PC-9 (cell line): ENCODE measurements around the gene PYM1. TPM values are rescaled to one million over a fixed set of nuclear protein-coding genes. Genes with fewer than 3 reads are reported as not detected.

Source experiments
- BruUV-seq: library from RNA; stranded (reverse); fragments of 400-500 nt; replicated peaks from 2 replicates; lab custom pipeline; 2021; lab: Mats Ljungman, UMichigan
- CTCF ChIA-PET: fragments of 300-600 bp; sonication (Branson Sonifier 250); formaldehyde crosslinking; loops from one replicate; lab custom pipeline; 2022; ENCODE audit warnings: antibody characterized with exemption; lab: Charles Lee
- POLR2A ChIA-PET: fragments of 300-600 bp; sonication (Branson Sonifier 250); formaldehyde crosslinking; loops from one replicate; lab custom pipeline; 2022; ENCODE audit warnings: antibody characterized with exemption; ENCODE audit not compliant: unreplicated experiment; lab: Charles Lee
- DNase-seq, 2 experiments: peaks; one replicate each; pipeline versions ENCODE4 v3.0.0 to v3.0.0-alpha.2; 2015 to 2022; ENCODE audit warnings: mixed read lengths in 1 of 2
- H2AFZ ChIP-seq: fragments of 200-600 bp; sonication (generic); 2 replicates; pipeline ENCODE4 v1.8.1; 2017; ENCODE audit warnings: antibody characterized with exemption
- H3F3A ChIP-seq: fragments of 200-600 bp; sonication (generic); 2 replicates; pipeline ENCODE4 v1.8.1; 2017; ENCODE audit warnings: antibody characterized with exemption, mild to moderate bottlenecking, low read depth; ENCODE audit not compliant: insufficient read depth
- H3K27ac ChIP-seq: fragments of 200-600 bp; sonication (generic); 2 replicates; pipeline ENCODE4 v1.6.1; 2016; ENCODE audit warnings: mixed run types
- H3K27me3 ChIP-seq: fragments of 200-600 bp; sonication (generic); 2 replicates; pipeline ENCODE4 v1.6.1; 2016; ENCODE audit warnings: low read depth, mixed run types; ENCODE audit not compliant: insufficient read depth
- H3K36me3 ChIP-seq: fragments of 200-600 bp; sonication (generic); 2 replicates; pipeline ENCODE4 v1.6.1; 2016; ENCODE audit warnings: low read depth, mixed run types
- H3K4me1 ChIP-seq: fragments of 200-600 bp; sonication (generic); replicated peaks from 2 replicates; pipeline ENCODE4 v1.6.1; 2016; ENCODE audit warnings: mixed run types; ENCODE audit not compliant: insufficient read depth
- H3K4me2 ChIP-seq: fragments of 200-600 bp; sonication (generic); 2 replicates; pipeline ENCODE4 v1.6.1; 2017; ENCODE audit warnings: mixed run types
- H3K4me3 ChIP-seq: fragments of 200-600 bp; sonication (generic); 2 replicates; pipeline ENCODE4 v1.6.1; 2016; ENCODE audit warnings: mixed run types
- H3K79me2 ChIP-seq: fragments of 200-600 bp; sonication (generic); 2 replicates; pipeline ENCODE4 v1.6.1; 2017; ENCODE audit warnings: low read depth, mixed run types
- H3K9me2 ChIP-seq: fragments of 200-600 bp; sonication (generic); 2 replicates; pipeline ENCODE4 v1.8.1; 2017; ENCODE audit warnings: mild to moderate bottlenecking; ENCODE audit not compliant: insufficient read depth
- H3K9me3 ChIP-seq: fragments of 200-600 bp; sonication (generic); 2 replicates; pipeline ENCODE4 v1.8.1; 2016; ENCODE audit warnings: low read depth; ENCODE audit not compliant: insufficient read depth
- H4K20me1 ChIP-seq: fragments of 200-600 bp; sonication (generic); 2 replicates; pipeline ENCODE4 v1.8.1; 2017; ENCODE audit not compliant: insufficient read depth
- CTCF ChIP-seq: fragments of 200-600 bp; sonication (generic); conservative IDR thresholded peaks from 2 replicates; pipeline ENCODE4 v1.6.1; 2017; ENCODE audit warnings: mixed run types, antibody characterized with exemption, mild to moderate bottlenecking, moderate library complexity
- EZH2 ChIP-seq: fragments of 200-600 bp; sonication (generic); IDR thresholded peaks from 2 replicates; pipeline ENCODE4 v1.8.0; 2017; ENCODE audit warnings: antibody characterized with exemption, low read depth
- intact Hi-C: fragments of 100-400 bp; cut with micrococcal nuclease; formaldehyde crosslinking; loops from one replicate; pipeline ENCODE4 v1.10.0; 2022; ENCODE audit not compliant: unreplicated experiment
- total RNA-seq: library from RNA; stranded (reverse); gene quantifications from 2 replicates; pipeline ENCODE4 v1.2.3, GENCODE V29; 2021

The PYM1 gene
- total RNA-seq, 1 experiment from 2014 or later: 54.0 TPM

GRCh38 chr12:55973599-55974307 lies 46.1 kb upstream of the PYM1 start, which contains the start of gene RAB5B:
TSS of gene RAB5B (plus strand) at chr12:55974078. CDS start at chr12:55986961, 12,883 bp downstream.
- no peak for TF ChIP-seq EZH2
- TF ChIP-seq CTCF: peak; percentile 70
- peak within 1 kb of the TSS; percentile 74 for H2AFZ ChIP-seq
- peak within 1 kb of the TSS; percentile 86 for H3K27ac ChIP-seq
- H3K4me1 ChIP-seq: peaks cover 27% of the 10 kb centered on the region
- no peaks in the 10 kb centered on the region for H4K20me1 ChIP-seq
- peaks cover 45% of the 10 kb centered on the region for H3K79me2 ChIP-seq
- no TSS peak for BruUV-seq
- H3K36me3 ChIP-seq: peaks cover 2% of the 10 kb centered on the region; the same call in 1 of the 2 replicates
- no peaks in the 10 kb centered on the region for H3K27me3 ChIP-seq
- peak; percentile 98 to 100 for DNase-seq
- H3K9me3 ChIP-seq: no peaks in the 10 kb centered on the region
- no peaks in the 10 kb centered on the region for H3K9me2 ChIP-seq
- peak within 1 kb of the TSS; percentile 90 for H3K4me2 ChIP-seq
- peaks cover 22% of the 10 kb centered on the region for H3F3A ChIP-seq
- POLR2A ChIA-PET: interaction anchor here (0.6 to 1.9 kb wide), 15 partner anchors 9 to 347 kb away, joined by 3 to 13 read pairs (median 5); partner anchors contain the start of genes DNAJC14, ESYT1, ORMDL2 and SARNP
- H3K4me3 ChIP-seq: peak within 1 kb of the TSS; percentile 93
- CTCF ChIA-PET: interaction anchor here (0.6 to 1.7 kb wide), 8 partner anchors 15 to 258 kb away, joined by 3 to 10 read pairs (median 4); partner anchors contain the start of genes ORMDL2, SARNP and SUOX
- intact Hi-C loops: loop anchor here (1.0 to 5.0 kb wide), 4 partner anchors 17 to 156 kb away; partner anchors contain the start of genes DGKA, RPL41, SARNP and ZC3H10

GRCh38 chr12:55972911-55973598 lies 45.4 kb upstream of the PYM1 start:
- Histone ChIP-seq H2AFZ (peak overlapping the region; percentile 72), H3K9me3 (no peaks in the 10 kb centered on the region), H3K4me3 (peak overlapping the region; percentile 58), H3K4me1 (peaks cover 31% of the 10 kb centered on the region), H3K9me2 (no peaks in the 10 kb centered on the region), H3F3A (peaks cover 19% of the 10 kb centered on the region), H4K20me1 (no peaks in the 10 kb centered on the region), H3K27me3 (no peaks in the 10 kb centered on the region), H3K4me2 (peak overlapping the region; percentile 88), H3K27ac (peak overlapping the region; percentile 86), H3K36me3 (peaks cover 9% of the 10 kb centered on the region; the same call in 1 of the 2 replicates), H3K79me2 (peaks cover 46% of the 10 kb centered on the region)
- BruUV-seq: TSS peak; percentile 84
- TF ChIP-seq CTCF (no peak), EZH2 (no peak)
- no peak for DNase-seq
- intact Hi-C loops: loop anchor here (1.0 to 5.0 kb wide), 3 partner anchors 42 to 156 kb away; partner anchors contain the start of genes DGKA, RPL41, SARNP and ZC3H10
- CTCF ChIA-PET: interaction anchor here (0.6 to 1.7 kb wide), 5 partner anchors 24 to 258 kb away, joined by 3 to 10 read pairs (median 4); partner anchors contain the start of genes ORMDL2, SARNP and SUOX
- POLR2A ChIA-PET: interaction anchor here (0.6 to 1.4 kb wide), 10 partner anchors 9 to 348 kb away, joined by 3 to 13 read pairs (median 4); partner anchors contain the start of genes DNAJC14, ESYT1, ORMDL2 and SARNP

GRCh38 chr12:55972456-55972855 lies 44.8 kb upstream of the PYM1 start:
- Histone ChIP-seq H3K79me2 (peaks cover 46% of the 10 kb centered on the region), H4K20me1 (no peaks in the 10 kb centered on the region), H3K9me3 (no peaks in the 10 kb centered on the region), H3K9me2 (no peaks in the 10 kb centered on the region), H3K4me3 (peak overlapping the region; percentile 58), H2AFZ (no peak overlapping the region), H3K27me3 (no peaks in the 10 kb centered on the region), H3K27ac (peak overlapping the region; percentile 86), H3K4me1 (peaks cover 37% of the 10 kb centered on the region), H3F3A (peaks cover 19% of the 10 kb centered on the region), H3K36me3 (peaks cover 10% of the 10 kb centered on the region; the same call in 1 of the 2 replicates), H3K4me2 (peak overlapping the region; percentile 88)
- POLR2A ChIA-PET: interaction anchor here (0.5 kb wide), 1 partner anchor 12 kb away, joined by 4 read pairs; no protein-coding TSS in a partner anchor
- intact Hi-C loops: loop anchor here (2.0 to 5.0 kb wide), 2 partner anchors 42 to 145 kb away; partner anchors contain the start of genes DGKA, RPL41 and ZC3H10
- CTCF ChIA-PET: interaction anchor here (0.6 kb wide), 1 partner anchor 250 kb away, joined by 3 read pairs; no protein-coding TSS in a partner anchor
- DNase-seq: no peak
- TF ChIP-seq CTCF (no peak), EZH2 (no peak)
- BruUV-seq: no TSS peak
